ENCODE measurements around the gene TEX14.

- TF ChIP-seq POLR2AphosphoS5 (IDR thresholded peaks at IDR 0.05; ENCODE audit: insufficient read depth in 1 of 2, low read depth in 1 of 2) (no peak), POLR2A (IDR thresholded peaks at IDR 0.05) (no peak), CTCF (IDR thresholded peaks at IDR 0.05) (no peak)
Observed at GRCh38 chr17:58669853-58670252, 22.0 kb downstream of the TEX14 start.
